ENCODE results near the gene CDHR5.

The CDHR5 gene, protein sequence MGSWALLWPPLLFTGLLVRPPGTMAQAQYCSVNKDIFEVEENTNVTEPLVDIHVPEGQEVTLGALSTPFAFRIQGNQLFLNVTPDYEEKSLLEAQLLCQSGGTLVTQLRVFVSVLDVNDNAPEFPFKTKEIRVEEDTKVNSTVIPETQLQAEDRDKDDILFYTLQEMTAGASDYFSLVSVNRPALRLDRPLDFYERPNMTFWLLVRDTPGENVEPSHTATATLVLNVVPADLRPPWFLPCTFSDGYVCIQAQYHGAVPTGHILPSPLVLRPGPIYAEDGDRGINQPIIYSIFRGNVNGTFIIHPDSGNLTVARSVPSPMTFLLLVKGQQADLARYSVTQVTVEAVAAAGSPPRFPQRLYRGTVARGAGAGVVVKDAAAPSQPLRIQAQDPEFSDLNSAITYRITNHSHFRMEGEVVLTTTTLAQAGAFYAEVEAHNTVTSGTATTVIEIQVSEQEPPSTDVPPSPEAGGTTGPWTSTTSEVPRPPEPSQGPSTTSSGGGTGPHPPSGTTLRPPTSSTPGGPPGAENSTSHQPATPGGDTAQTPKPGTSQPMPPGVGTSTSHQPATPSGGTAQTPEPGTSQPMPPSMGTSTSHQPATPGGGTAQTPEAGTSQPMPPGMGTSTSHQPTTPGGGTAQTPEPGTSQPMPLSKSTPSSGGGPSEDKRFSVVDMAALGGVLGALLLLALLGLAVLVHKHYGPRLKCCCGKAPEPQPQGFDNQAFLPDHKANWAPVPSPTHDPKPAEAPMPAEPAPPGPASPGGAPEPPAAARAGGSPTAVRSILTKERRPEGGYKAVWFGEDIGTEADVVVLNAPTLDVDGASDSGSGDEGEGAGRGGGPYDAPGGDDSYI

GRCh38 chr11:624705-625635 is at the start of gene CDHR5:
Gene CDHR5, minus strand, starts transcription at chr11:624955. Its CDS starts 53 bp downstream, at chr11:624902.
- TF ChIP-seq, protein P1, sequence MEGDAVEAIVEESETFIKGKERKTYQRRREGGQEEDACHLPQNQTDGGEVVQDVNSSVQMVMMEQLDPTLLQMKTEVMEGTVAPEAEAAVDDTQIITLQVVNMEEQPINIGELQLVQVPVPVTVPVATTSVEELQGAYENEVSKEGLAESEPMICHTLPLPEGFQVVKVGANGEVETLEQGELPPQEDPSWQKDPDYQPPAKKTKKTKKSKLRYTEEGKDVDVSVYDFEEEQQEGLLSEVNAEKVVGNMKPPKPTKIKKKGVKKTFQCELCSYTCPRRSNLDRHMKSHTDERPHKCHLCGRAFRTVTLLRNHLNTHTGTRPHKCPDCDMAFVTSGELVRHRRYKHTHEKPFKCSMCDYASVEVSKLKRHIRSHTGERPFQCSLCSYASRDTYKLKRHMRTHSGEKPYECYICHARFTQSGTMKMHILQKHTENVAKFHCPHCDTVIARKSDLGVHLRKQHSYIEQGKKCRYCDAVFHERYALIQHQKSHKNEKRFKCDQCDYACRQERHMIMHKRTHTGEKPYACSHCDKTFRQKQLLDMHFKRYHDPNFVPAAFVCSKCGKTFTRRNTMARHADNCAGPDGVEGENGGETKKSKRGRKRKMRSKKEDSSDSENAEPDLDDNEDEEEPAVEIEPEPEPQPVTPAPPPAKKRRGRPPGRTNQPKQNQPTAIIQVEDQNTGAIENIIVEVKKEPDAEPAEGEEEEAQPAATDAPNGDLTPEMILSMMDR (IDR thresholded peaks at IDR 0.05; ENCODE audit: insufficient read depth, low read length, poor library complexity, severe bottlenecking) = no peak
- Histone ChIP-seq H3K4me3 (replicated peaks; ENCODE audit: low read depth, low read length) (no peak within 1 kb of the TSS), H3K36me3 (ENCODE audit: control insufficient read depth, insufficient read depth, low read length) (no peaks in the 10 kb centered on the region), H3K27me3 (replicated peaks; ENCODE audit: control insufficient read depth, insufficient read depth, low read length) (no peaks in the 10 kb centered on the region)
- no peak for DNase-seq (ENCODE audit: extremely low read depth, insufficient read length)

DNA sequence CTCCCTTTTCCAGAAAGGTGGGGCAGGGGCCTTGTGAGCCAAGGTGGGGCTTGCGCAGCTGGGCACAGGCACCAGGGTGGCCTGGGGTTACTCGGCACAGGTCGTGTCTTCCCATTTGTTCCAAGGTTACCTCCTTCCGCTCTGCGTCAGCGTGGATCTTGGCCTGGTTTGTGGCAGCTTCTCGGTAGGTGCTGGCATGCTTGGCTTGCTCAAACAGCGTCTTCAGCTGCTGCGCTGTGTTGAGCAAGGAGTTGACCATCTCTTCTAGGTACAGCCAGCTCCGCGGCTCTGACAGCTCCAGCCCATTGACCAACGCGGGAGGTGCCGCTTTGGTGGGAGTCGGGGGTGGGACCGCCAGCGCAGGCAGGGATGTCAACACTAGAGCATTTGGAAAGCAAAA is 49.7 kb upstream of the CDHR5 start:
- Histone ChIP-seq H3K36me3 (ENCODE audit: control insufficient read depth, insufficient read depth, low read length) (peaks cover 4% of the 10 kb centered on the region), H3K27me3 (replicated peaks; ENCODE audit: control insufficient read depth, insufficient read depth, low read length) (no peaks in the 10 kb centered on the region), H3K4me3 (replicated peaks; ENCODE audit: low read depth, low read length) (no peak overlapping the region)
- TF ChIP-seq, protein P1 (IDR thresholded peaks at IDR 0.05; ENCODE audit: insufficient read depth, low read length, poor library complexity, severe bottlenecking) = no peak
- DNase-seq (ENCODE audit: extremely low read depth, insufficient read length) = no peak

DNA sequence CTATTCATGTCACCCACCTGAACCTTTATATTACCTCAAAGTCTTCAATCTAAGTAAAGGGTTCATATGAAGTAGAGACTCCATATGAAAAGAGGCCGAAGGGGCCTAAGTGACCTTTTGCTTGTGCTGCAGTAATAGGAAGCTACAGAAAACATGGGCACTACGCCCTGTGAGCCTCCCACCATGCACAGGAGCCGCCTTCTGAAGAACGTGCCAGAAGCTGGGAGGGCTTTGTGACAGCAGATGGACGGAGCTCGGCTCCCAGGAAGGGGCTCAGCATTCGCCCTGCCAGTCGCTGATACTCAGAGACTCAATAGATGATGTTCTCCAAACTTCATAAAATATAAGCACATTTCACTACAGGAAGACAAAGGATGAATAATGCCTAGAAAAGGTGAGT is 49.1 kb upstream of the CDHR5 start:
- Histone ChIP-seq H3K4me3 (replicated peaks; ENCODE audit: low read depth, low read length) (no peak overlapping the region), H3K27me3 (replicated peaks; ENCODE audit: control insufficient read depth, insufficient read depth, low read length) (no peaks in the 10 kb centered on the region), H3K36me3 (ENCODE audit: control insufficient read depth, insufficient read depth, low read length) (peaks cover 4% of the 10 kb centered on the region)
- DNase-seq (ENCODE audit: extremely low read depth, insufficient read length) = no peak
- TF ChIP-seq, protein P1 (IDR thresholded peaks at IDR 0.05; ENCODE audit: insufficient read depth, low read length, poor library complexity, severe bottlenecking) = no peak

DNA sequence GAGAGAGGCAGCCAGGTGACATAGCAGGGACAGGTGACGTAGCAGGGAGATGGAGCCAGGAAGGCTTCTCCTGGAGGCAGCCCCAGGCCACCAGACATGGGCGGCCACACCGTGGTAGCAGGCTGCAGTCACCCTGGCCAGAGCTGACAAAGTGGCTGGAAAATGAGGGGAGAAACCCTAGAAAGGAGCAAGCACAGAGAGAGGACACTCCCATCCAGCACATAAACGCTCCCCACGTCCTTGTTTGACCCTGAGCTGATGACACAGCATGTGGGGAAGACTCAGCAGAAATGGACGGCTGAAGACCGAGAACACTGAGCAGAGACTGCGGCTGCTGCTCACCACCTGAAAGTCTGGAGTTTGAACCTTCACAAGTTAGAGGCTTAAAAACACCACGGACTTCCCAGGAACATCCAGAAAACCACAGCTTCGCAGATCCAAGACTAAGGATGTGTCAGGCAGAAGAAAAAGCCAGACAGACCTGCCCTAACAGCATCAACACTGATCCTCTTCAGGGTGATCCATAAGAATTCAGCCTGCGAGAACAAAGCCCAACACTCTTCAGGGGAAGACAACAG is 41.0 kb upstream of the CDHR5 start:
- peaks cover 10% of the 10 kb centered on the region for H3K36me3 ChIP-seq (ENCODE audit: control insufficient read depth, insufficient read depth, low read length)
- TF ChIP-seq, protein P1 (IDR thresholded peaks at IDR 0.05; ENCODE audit: insufficient read depth, low read length, poor library complexity, severe bottlenecking) = no peak
- no peak overlapping the region for H3K4me3 ChIP-seq (replicated peaks; ENCODE audit: low read depth, low read length)
- no peak for DNase-seq (ENCODE audit: extremely low read depth, insufficient read length)
- no peaks in the 10 kb centered on the region for H3K27me3 ChIP-seq (replicated peaks; ENCODE audit: control insufficient read depth, insufficient read depth, low read length)

DNA sequence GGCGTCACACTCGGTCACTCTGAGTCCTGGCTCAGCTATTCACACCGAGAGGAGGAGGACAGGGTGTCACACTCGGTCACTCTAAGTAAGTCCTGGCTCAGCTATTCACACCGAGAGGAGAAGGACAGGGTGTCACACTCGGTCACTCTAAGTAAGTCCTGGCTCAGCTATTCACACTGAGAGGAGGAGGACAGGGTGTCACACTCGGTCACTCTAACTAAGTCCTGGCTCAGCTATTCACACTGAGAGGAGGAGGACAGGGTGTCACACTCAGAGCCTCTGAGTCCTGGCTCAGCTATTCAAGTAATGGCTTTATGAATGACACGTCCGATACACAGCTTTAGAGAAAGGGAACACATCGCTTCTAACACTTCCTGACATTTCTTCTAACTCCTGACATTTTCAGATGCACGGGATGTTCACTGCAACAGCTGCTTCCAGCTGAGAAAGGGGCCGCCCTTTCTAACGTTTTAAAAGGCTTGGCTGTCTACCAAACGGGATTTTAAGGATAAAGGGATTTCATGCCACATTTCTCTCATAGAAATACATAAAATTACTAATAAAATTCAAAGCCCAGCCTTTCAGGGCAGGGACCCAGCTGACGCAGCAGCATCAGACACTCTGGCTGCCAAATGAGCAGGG is 40.4 kb upstream of the CDHR5 start:
- no peak for DNase-seq (ENCODE audit: extremely low read depth, insufficient read length)
- H3K4me3 ChIP-seq (replicated peaks; ENCODE audit: low read depth, low read length) = no peak overlapping the region
- TF ChIP-seq, protein P1 (IDR thresholded peaks at IDR 0.05; ENCODE audit: insufficient read depth, low read length, poor library complexity, severe bottlenecking) = no peak
- H3K36me3 ChIP-seq (ENCODE audit: control insufficient read depth, insufficient read depth, low read length) = peaks cover 10% of the 10 kb centered on the region
- no peaks in the 10 kb centered on the region for H3K27me3 ChIP-seq (replicated peaks; ENCODE audit: control insufficient read depth, insufficient read depth, low read length)

All from GM06990 (cell line).